GM13977 (cell line): ENCODE data around the gene ZNF254.
A peak's percentile ranks its signal among the peaks of the same experiment; 100 is the strongest.

Experiments
- DNase-seq: peaks from one replicate; pipeline ENCODE4 v3.0.0; 2012; ENCODE audit warnings: low spot score
- CTCF ChIP-seq: IDR thresholded peaks from 2 replicates; pipeline ENCODE4 v1.5.1; 2012; ENCODE audit warnings: mild to moderate bottlenecking, control low read depth; ENCODE audit not compliant: insufficient read depth; ENCODE audit errors: extremely low read depth, missing control alignments
- in situ Hi-C: fragments of 300-500 bp; cut with MboI; formaldehyde crosslinking; loops from one replicate; pipeline ENCODE4 v1.12.0; 2022; ENCODE audit warnings: low sequenced_read_pairs, low pct_unique_long_range_greater_than_20kb, mixed read lengths, inconsistent platforms; ENCODE audit not compliant: unreplicated experiment

The ZNF254 gene

DNA sequence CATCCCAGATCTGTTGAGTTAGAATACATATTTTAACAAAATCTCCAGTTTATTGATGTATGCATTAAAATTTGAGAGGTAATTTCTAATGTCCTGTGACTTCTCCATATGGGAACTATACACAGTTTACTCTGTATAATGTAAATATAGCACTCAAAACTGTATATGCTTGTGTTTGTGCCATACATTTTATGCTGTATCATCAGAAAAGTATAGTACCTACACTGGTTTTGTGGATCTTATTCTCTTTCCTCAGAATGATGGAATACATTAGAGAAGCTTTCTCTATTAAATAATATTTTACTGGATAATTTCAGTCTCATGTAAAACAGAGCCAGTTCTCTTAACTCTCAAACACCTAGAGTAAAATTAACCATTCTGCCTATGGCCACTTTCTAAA is 53.6 kb downstream of the ZNF254 start:
- in situ Hi-C loops: no loop called here
- TF ChIP-seq CTCF: no peak
- no peak for DNase-seq

GRCh38 chr19:24141612-24142011 is 54.6 kb downstream of the ZNF254 start:
- DNase-seq: no peak
- in situ Hi-C loops: no loop called here
- no peak for TF ChIP-seq CTCF

- no peak for DNase-seq
- TF ChIP-seq CTCF: no peak
- in situ Hi-C loops: no loop called here
Observed at GRCh38 chr19:24142771-24143170, 55.8 kb downstream of the ZNF254 start.

- no peak for DNase-seq
- TF ChIP-seq CTCF: peak; percentile 42
- in situ Hi-C loops: no loop called here
Observed at GRCh38 chr19:24159707-24160106, 72.7 kb downstream of the ZNF254 start.

DNA sequence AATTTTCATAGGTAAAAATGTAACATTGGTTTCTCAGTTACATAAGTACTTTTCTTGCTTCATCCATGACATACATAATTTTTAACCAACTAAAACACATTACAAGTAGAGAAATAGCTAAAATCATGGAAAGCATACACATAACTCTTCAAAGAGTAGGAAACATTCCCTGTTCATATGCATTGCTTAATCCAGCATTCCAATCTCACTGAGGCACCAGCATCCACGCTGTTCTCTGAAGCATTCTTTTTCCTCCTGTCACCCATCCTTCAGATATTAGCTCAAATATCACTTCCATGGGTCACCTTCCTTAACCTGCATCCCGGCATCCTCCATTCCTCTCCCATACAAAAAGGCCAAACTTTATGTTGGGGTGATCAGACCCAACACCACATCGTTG is 79.1 kb downstream of the ZNF254 start:
- DNase-seq: no peak
- TF ChIP-seq CTCF: no peak
- in situ Hi-C loops: no loop called here

- TF ChIP-seq CTCF: no peak
- in situ Hi-C loops: no loop called here
- DNase-seq: no peak
Observed at GRCh38 chr19:24173882-24174281, 86.9 kb downstream of the ZNF254 start.

- DNase-seq: no peak
- in situ Hi-C loops: no loop called here
- TF ChIP-seq CTCF: no peak
Observed at GRCh38 chr19:24177686-24178085, 90.7 kb downstream of the ZNF254 start.
